Brain microvascular endothelial cell (primary cell): ENCODE measurements around the gene ZNF219.
A peak's percentile ranks its signal among the peaks of the same experiment; 100 is the strongest.

Experiments
- DNase-seq: peaks from one replicate; pipeline ENCODE4 v3.0.0-alpha.2; 2020
- H3K27ac ChIP-seq: fragments of 250-450 bp; sonication (Bioruptor Pico); 2 replicates; pipeline ENCODE4 v1.5.1; 2020; ENCODE audit warnings: mild to moderate bottlenecking, moderate library complexity
- H3K27me3 ChIP-seq: fragments of 250-450 bp; sonication (Bioruptor Pico); replicated peaks from 2 replicates; pipeline ENCODE4 v1.5.1; 2020; ENCODE audit warnings: mild to moderate bottlenecking
- H3K36me3 ChIP-seq: fragments of 250-450 bp; sonication (Bioruptor Pico); replicated peaks from 2 replicates; pipeline ENCODE4 v1.5.1; 2020; ENCODE audit warnings: mild to moderate bottlenecking
- H3K4me3 ChIP-seq: 2 replicates; pipeline ENCODE4 v1.5.1; 2011; ENCODE audit warnings: low read depth, mild to moderate bottlenecking, control low read depth, low read length, moderate library complexity
- CTCF ChIP-seq: IDR thresholded peaks from 2 replicates; pipeline ENCODE4 v1.5.1; 2011; ENCODE audit warnings: low read depth, mild to moderate bottlenecking, moderate library complexity, low read length, control low read depth, inconsistent platforms; ENCODE audit errors: missing control alignments
- in situ Hi-C: cut with HindIII; loops from 2 replicates; pipeline ENCODE4 v1.10.0; 2017; ENCODE audit warnings: low sequenced_read_pairs, low pct_ligation_motif_present

ZNF219 gene

GRCh38 chr14:21087294-21088091 lies 11.0 kb downstream of the ZNF219 start:
- Histone ChIP-seq H3K27ac (peak overlapping the region; percentile 77), H3K36me3 (peaks cover 46% of the 10 kb centered on the region), H3K27me3 (no peaks in the 10 kb centered on the region), H3K4me3 (no peak overlapping the region)
- DNase-seq = peak; percentile 95
- in situ Hi-C loops = no loop called here
- no peak for TF ChIP-seq CTCF

DNA sequence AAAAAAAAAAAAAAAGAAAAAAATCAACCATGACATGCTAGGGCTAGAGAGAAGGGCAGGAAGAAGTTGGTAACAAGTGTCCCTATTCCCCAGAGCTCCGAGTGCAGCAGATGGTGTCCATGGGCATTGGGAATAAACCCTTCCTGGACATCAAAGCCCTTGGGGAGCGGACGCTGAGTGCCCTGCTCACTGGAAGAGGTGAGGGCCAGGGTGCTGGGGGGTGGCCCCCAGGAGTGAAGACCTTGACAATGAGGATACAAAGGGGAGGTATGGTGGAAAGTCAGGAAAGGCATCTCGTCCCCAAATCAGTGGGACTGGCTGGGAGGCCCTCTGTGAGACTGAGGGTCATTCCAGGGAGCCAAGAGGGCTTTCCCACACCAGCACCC lies 11.6 kb downstream of the ZNF219 start:
- in situ Hi-C loops = no loop called here
- Histone ChIP-seq H3K27ac (peak overlapping the region; percentile 77), H3K4me3 (no peak overlapping the region), H3K36me3 (peaks cover 52% of the 10 kb centered on the region), H3K27me3 (no peaks in the 10 kb centered on the region)
- TF ChIP-seq CTCF = no peak
- no peak for DNase-seq

GRCh38 chr14:21084998-21085853 lies 13.2 kb downstream of the ZNF219 start:
- H3K36me3 ChIP-seq = peaks cover 68% of the 10 kb centered on the region

DNA sequence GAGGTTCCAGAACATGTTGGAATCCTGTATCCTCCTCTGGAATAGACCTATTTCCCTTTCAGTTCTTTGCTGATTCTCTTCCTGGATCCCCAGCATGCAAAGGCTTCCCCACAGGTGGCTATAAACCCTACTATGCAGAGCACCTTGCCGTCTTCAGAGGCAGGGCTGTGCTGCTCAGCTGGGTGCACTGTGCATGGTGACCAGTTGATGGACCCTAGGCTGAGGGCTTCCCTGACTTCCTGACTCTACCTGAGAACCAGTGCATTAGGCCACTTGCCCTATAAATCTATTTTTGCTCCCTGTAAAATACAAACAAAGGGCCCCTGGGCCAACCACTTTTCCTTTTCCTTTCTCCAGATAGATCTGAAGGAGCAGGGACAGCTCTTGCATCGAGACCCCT lies 14.1 kb downstream of the ZNF219 start:
- no peak overlapping the region for H3K4me3 ChIP-seq
- no peak for DNase-seq
- H3K27me3 ChIP-seq = no peaks in the 10 kb centered on the region
- no peak for TF ChIP-seq CTCF
- in situ Hi-C loops = no loop called here
- H3K36me3 ChIP-seq = peaks cover 77% of the 10 kb centered on the region
- peak overlapping the region; percentile 41 for H3K27ac ChIP-seq

More at GRCh38 chr14:21084998-21085853, 13.2 kb downstream of the ZNF219 start:
- DNase-seq = peak; percentile 56
- Histone ChIP-seq H3K27me3 (no peaks in the 10 kb centered on the region), H3K27ac (peak overlapping the region; percentile 41), H3K4me3 (no peak overlapping the region)
- in situ Hi-C loops = no loop called here
- TF ChIP-seq CTCF = no peak

GRCh38 chr14:21083565-21084325 lies 14.7 kb downstream of the ZNF219 start:
- DNase-seq = no peak
- in situ Hi-C loops = no loop called here
- Histone ChIP-seq H3K27ac (no peak overlapping the region), H3K27me3 (no peaks in the 10 kb centered on the region), H3K4me3 (no peak overlapping the region), H3K36me3 (peaks cover 78% of the 10 kb centered on the region)
- TF ChIP-seq CTCF = no peak
